Stimulated activated CD4-positive, alpha-beta T cell treated with anti-CD3 and anti-CD28 coated beads, Interleukin-4, amount 100 ng/mL, for 48 hours (primary cell): Measurements from ENCODE around the gene BABAM2.
"Not testable (repeated sequence)": the region's sequence is repeated elsewhere in the genome, so short reads cannot be mapped to it uniquely, and the experiment has no call there.

Experiments used
- DNase-seq, 2 donors: peaks; one replicate each; pipeline ENCODE4 v3.0.0-alpha.2; 2020; ENCODE audit warnings: low read depth in 2 of 2

Gene BABAM2

GRCh38 chr2:27978761-27979160, 88.2 kb downstream of the BABAM2 start:
- DNase-seq = not testable (repeated sequence)

- DNase-seq = no peak
These were observed 89.7 kb downstream of the BABAM2 start for GRCh38 chr2:27980242-27980641.

GRCh38 chr2:27984153-27984552, 93.6 kb downstream of the BABAM2 start:
- no peak for DNase-seq

- no peak for DNase-seq
These were observed 97.8 kb downstream of the BABAM2 start for GRCh38 chr2:27988306-27988705.

- no peak for DNase-seq
These were observed 98.2 kb downstream of the BABAM2 start for GRCh38 chr2:27988718-27989117.

GRCh38 chr2:27989149-27989548, 98.6 kb downstream of the BABAM2 start:
- no peak for DNase-seq

- DNase-seq = no peak
These were observed 99.6 kb downstream of the BABAM2 start for GRCh38 chr2:27990030-27990590.

- no peak for DNase-seq
These were observed 100.6 kb downstream of the BABAM2 start for GRCh38 chr2:27991146-27991545.

GRCh38 chr2:27992787-27993401, 102.4 kb downstream of the BABAM2 start:
- no peak for DNase-seq

GRCh38 chr2:27993402-27993787, 102.9 kb downstream of the BABAM2 start:
- DNase-seq = no peak

- DNase-seq = no peak
These were observed 103.6 kb downstream of the BABAM2 start for GRCh38 chr2:27993950-27994728.

- DNase-seq = no peak
These were observed 105.8 kb downstream of the BABAM2 start for GRCh38 chr2:27996156-27996922.

GRCh38 chr2:28000287-28000686, 109.8 kb downstream of the BABAM2 start:
- DNase-seq = no peak

- no peak for DNase-seq
These were observed 111.7 kb downstream of the BABAM2 start for GRCh38 chr2:28002181-28002580.

GRCh38 chr2:28004086-28004485, 113.6 kb downstream of the BABAM2 start:
- peak in 1 of 2 donors; percentile 2 for DNase-seq

- DNase-seq = no peak
These were observed 119.2 kb downstream of the BABAM2 start for GRCh38 chr2:28009732-28010131.

GRCh38 chr2:28011322-28011737, 120.8 kb downstream of the BABAM2 start:
- no peak for DNase-seq

- DNase-seq = not testable (repeated sequence)
These were observed 127.9 kb downstream of the BABAM2 start for GRCh38 chr2:28018474-28018873.

- not testable (repeated sequence) for DNase-seq
These were observed 129.0 kb downstream of the BABAM2 start for GRCh38 chr2:28019521-28019920.

- DNase-seq = no peak
These were observed 131.4 kb downstream of the BABAM2 start for GRCh38 chr2:28021898-28022297.

- no peak for DNase-seq
These were observed 134.6 kb downstream of the BABAM2 start for GRCh38 chr2:28025123-28025522.

- DNase-seq = not testable (repeated sequence)
These were observed 135.7 kb downstream of the BABAM2 start for GRCh38 chr2:28026230-28026629.
